Measurements from ENCODE around the gene ASPG.

- TF ChIP-seq CTCF (IDR thresholded peaks at IDR 0.05) (no peak), ZFX (IDR thresholded peaks at IDR 0.05; ENCODE audit: borderline replicate concordance) (no peak)
These were observed 52.7 kb downstream of the ASPG start, which contains the start of gene KIF26A for GRCh38 chr14:104138098-104138717.
